NCI-H2081 treated with DMSO at 0.1 percent for 48 hours (cell line): Measurements from ENCODE around the gene LRRC57.

Experiments
- DNase-seq: peaks from one replicate; lab custom pipeline; 2025; lab: John Stamatoyannopoulos, UW

Gene LRRC57

DNA sequence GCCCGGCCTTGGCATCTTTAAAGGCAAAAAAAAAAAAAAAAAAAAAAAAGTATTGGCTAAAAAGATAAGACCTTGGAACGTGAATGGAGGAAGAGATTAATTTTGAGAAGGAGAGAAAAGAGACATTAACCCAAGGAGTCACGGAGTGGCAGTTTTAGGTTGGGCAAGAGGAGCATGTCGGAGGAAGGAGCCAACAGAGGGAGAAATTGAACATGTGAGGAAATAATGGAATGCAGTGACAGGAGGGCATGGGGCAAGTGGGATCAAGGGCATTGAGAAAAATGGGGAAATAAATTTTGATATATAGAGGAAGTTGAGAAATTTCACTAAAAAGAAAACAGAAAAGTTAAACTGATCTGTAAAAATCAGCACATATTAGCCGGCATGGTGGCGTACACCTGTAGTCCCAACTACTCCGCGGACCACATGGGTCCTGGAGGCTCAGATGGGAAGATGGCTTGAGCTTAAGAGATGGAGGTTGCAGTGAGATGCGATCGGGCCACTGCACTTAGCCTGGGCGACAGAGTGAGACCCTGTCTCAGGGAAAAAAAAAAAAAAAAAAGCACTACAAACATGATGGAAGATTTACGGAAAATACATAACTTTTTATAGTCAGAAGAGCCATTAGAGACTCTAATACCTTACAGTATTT, 1.3 kb upstream of the LRRC57 start:
- no peak for DNase-seq

DNA sequence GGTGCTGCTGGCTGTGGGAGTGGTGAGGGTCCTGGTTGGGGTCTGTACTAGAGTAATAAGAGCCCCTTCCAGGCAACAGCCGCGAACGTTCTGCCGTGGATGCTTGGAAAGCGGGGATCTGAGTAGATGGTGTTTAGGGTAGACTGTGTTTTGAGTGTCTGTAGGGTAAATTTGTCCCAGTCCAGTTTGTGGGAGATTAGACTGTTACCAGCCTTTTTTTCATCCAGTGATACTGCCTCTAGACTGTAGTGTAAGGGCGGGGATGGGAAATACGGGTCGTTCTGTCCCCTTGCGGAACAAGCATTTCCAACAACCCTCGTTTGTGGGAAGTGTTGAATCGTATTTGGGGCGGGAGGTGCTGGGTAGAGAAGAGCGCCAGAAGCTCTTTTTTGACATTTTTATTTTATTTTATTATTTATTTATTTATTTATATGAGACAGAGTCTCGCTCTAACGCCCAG, 469 bp upstream of the LRRC57 start:
- no peak for DNase-seq

DNA sequence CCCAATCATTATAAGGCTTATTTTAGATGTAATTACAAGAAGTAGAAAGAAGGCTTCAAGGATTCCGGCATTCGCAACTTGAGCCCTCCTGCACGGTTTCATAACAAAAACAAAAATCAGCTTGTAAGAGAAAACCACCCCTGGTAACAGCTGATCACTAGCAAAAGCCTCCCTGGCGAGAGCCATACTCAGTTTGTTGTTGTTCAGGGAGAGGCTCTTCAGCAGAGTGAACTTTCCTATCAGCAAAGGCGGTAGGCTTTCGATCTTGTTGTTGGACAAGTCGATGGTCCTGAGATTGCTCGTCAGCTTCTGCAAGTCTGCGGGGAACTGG, 710 bp downstream of the LRRC57 start:
- no peak for DNase-seq

DNA sequence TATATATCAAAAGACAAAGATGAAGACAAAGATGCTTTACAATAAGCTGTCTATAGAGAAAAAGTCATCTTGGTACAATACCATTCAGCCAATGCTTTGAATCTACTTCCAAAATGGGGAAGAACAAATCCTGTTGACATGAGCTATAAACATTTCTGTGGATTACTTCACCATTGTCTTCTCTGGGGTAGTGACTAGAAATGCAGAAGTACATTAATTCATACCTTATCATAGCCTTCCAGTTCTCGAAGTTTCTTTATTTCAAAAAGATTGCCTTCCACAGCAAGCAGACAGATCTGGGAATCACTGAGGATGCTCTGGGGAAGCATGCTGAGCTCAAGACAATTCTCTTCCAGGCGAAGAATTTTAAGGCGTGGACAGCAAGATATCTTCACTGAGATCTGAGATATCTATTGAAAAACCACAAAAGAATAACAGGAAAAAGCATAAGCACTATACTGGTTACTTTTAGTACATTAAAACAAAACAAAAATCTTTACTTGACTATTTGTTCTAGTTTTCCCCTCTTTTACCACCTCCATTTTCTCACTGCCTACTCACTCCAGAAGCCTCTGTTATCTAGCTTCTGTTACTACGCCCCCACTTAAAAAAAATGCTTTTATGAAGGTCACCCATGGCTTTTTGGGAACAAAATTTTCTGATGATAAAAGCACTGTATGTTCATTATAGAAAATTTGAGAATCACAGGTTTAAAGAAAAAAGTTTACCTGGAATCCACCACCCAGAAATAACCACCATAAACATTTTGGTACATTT, 3.6 kb downstream of the LRRC57 start:
- DNase-seq = no peak

DNA sequence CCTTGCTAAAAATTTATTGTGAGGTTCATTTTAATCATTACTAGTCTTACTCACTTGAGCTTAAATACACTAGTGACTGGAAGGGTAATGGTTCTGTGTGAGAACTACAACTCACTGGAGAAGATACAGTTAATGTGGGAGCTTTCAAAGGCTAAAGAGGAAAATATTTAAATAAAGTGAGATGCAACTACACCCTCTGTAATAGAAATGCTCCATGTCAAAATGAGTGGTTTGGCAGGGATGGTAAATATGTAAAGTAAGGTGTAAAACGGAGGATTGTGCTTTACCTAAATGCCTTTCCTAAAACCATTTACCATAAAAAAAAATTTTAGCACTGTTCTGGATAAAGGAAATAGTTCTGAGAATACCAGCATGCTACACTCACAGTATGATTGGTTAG, 15.3 kb downstream of the LRRC57 start:
- no peak for DNase-seq

DNA sequence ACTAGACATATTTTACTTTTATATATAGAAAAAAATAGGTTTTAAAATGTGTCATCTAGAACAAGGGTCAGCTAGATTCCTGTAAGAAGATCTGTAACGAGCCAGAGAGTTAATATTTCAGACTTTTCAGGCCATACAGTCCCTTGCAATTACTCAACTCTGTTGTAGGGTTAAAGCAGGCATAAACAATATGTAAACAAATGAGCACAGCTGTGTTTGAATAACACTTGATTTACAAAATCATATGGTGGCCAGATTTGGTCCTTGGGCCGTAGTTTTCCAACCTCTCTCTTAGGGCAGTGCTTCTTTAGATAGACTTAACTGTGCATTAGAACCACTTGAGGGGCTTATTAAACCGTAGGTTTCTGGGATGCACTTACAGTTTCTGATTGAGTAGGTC, 19.6 kb downstream of the LRRC57 start:
- no peak for DNase-seq

DNA sequence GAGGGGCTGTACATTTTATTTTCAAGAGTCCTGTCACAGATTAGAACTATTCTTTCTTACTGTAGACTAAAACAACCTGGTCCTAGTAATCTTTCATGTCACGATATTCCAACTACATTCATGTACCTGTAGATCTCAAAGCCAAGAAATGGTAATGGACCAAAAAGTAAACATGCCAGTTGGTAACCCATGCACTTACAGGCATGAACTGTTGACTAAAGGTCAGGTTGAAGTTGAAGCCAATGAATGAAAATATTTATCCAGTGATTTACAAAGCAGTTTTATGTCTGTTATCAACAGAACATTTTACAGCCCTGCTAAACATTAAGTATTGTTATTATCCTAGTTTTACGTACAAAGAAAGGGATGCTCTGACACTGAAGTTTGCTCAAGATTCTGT, 25.3 kb downstream of the LRRC57 start:
- no peak for DNase-seq

DNA sequence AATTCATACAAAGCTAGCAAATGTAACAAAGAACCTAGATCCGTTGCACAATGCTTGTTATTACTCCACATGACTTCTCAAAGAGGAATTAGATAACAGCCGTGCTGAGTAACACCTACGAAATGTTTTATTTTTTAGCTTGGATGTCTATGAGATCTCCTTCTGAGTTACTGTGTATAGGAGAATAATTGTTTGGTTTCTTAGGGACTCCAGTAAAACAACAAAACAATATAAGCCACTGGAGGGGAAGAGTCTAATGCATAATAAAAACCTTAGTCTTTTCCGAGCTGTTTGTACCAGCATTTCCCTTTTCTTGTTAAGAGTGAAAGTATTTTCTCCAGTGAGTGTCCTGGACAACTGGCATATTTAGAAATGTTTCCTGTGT, 37.6 kb downstream of the LRRC57 start:
- DNase-seq = no peak

DNA sequence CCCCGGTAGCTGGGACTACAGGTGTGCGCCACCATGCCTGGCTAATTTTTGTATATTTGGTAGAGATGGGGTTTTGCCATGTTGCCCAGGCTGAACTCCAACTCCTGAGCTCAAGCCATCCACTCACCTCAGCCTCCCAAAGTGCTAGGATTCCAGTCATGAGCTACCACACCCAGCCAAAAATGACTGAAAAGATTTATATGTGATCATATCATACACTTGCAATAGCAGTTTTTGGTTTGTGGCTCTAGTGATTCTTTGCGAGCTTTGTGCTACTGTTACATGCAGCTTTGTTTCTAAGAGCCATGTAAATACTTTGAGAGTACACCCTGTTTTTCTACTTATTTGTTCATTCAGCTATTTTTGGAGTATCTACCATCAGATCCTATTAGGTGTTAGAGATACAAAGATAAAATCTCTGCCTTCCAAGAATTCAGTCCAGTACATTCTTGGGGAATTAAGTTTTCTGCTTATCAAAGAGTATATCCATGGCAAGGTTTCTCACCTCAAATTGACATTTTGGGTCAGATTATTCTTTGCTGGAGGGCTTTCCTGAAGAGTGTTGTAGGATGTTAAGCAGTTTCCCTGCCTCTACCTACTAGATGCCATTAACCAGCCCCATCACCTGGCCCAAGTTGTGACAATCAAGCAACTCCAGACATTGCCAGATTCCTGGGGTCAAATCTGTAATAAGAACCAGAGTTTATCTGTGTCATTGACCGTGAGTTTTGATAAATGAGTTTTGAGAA, 38.2 kb downstream of the LRRC57 start:
- no peak for DNase-seq

DNA sequence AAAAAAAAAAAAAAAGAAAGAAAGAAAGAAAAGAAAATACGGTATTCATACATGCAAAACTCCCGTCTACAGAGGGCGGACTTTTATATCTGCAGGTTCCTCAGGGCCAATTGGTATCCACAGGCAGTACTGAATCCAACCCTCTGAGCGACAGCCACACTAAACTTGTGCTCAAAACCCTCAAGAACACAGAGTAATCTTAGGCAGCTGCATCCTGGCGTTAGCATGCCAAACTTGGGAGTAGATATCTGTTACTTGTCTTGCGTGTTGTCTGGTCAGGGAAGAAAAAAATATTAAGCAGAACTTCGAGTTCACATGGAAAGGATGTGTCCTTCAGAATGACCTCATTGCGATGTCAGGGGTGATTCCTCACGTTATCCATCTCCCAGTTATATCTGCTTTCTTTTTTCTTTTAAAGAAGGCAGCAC, 40.3 kb downstream of the LRRC57 start:
- no peak for DNase-seq

DNA sequence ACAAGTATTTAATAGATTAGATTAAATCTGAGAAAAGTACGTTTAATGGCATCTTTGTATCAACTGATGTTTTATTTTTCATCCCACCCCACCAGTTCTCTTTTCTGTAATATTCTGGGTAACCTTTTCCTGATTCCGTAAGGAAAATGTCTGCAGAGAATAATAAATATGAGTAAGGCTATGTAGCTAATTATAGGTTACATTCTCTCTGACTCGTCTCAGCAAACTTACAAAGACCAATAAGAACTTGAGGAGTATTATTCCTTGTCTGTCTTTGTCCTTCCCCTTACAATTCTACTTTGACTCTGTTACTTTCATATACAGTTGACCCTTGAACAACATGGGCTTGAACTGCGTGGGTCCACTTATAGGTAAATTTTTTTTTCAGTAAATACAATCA, 41.1 kb downstream of the LRRC57 start:
- no peak for DNase-seq

DNA sequence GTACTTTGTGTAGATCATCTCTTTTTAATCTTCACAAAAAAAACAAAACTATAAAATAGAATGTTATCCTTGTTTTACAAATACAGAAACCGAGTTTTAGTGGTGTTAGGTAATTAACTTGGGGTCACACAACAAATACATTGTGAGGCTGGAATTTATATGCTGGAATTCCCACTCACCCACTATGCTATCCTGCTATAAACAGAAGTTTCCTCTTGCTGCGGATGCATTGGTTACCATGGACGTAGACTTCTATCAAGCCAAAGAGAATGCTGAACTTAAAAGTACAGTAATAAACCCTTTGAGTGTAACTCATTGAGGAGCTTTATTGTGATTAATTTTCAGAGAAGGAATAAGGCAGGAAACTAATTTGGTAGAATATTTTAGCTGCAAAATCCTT, 44.0 kb downstream of the LRRC57 start:
- no peak for DNase-seq

DNA sequence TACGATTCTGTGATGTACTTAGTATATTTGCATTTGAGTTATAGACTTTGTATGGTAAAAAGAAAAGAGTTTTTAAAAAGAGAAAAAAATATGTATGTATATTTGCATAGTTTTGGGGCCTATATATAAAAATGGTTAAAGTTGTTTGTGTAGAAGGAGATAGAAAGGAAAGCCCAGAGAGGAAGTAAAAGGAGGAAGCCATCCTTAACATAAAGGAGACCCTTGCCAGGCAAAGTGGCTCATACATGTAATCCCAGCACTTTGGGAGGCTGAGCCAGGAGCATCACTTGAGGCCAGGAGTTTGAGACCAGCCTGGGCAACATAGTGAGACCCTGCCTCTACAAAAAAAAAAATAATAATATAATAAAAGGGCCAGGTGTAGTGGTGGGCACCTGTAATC, 44.8 kb downstream of the LRRC57 start:
- no peak for DNase-seq

DNA sequence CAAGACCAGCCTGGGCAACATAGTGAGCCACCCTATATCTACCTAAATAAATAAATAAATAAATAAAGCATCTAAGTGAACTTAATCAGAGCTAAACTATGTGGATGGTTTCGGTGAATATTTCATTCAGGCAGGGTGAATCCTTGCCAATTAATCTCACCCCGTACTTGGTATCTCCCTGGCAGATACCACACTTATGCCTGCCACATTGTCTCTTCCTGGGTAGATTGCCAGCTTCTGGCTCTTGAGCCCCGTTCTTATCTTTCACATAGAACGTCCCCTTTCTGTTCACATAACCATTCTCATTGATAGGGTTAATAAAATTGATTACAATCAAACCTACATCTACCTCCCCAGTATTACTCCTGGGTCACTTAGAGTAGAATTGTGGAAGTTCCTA, 46.1 kb downstream of the LRRC57 start:
- no peak for DNase-seq

DNA sequence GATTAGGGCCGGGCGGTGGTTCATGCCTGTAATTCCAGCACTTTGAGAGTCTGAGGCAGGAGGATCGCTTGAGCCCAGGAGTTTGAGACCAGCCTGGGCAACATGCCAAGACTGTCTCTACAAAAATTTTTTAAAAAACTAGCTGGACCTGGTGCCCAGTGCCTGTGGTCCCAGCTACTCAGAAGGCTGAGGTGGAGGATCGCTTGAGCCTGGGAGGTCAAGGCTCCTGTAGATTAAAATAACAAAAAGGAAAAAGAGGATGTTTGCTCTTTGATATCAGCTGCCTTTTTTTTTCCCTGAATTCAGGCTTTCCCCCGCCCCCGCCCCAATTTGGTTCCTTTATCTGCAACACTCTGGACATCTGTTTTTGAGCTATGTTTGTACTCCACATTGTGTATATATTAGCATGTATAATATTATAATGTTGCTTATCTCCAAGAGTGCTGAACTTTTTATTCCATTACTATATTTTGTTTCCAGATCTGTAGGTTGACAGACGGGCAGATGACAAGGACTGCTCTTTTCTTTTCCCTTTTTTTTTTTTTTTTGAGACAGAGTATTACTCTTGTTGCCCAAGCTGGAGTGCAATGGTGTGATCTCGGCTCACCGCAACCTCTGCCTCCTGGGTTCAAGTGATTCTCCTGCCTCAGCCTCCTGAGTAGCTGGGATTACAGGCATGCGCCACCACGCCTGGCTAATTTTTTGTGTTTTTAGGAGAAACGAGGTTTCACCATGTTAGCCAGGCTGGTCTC, 48.6 kb downstream of the LRRC57 start:
- DNase-seq = no peak

DNA sequence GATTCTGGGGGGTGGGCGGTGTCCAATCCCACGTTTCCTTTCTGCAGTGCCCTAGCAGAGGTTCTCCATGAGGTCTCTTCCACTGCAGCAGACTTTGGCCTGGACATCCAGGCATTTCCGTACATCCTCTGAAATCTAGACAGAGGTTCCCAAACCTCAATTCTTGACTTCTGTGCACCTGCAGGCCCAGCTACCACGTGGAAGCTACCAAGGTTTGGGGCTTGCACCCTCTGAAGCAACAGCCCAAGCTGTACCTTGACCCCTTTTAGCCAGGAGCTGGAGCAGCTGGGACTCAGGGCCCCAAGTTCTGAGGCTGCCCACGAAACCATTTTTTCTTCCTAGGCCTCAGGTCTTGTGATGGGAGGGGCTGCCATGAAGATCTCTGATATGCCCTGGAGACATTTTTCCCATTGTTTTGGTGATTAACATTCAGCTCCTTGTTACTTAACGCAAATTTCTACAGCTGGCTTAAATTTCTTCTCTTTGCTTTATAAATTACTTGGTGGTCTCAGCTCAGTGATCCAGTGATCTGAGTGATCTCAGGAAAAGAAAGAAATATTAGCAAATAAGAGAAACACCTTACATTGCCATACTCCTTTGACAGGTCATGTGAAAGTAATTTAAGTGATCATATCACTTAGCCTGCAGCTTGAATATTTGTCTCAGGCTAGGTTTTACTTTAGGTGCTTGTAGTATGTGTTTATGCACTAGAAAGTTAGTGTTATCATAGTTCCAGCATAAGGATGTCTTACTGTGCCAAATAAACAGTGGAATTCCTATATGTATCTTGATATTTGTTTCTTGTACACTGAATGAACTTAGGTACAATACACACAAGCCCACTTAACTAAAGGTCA, 50.2 kb downstream of the LRRC57 start:
- no peak for DNase-seq

DNA sequence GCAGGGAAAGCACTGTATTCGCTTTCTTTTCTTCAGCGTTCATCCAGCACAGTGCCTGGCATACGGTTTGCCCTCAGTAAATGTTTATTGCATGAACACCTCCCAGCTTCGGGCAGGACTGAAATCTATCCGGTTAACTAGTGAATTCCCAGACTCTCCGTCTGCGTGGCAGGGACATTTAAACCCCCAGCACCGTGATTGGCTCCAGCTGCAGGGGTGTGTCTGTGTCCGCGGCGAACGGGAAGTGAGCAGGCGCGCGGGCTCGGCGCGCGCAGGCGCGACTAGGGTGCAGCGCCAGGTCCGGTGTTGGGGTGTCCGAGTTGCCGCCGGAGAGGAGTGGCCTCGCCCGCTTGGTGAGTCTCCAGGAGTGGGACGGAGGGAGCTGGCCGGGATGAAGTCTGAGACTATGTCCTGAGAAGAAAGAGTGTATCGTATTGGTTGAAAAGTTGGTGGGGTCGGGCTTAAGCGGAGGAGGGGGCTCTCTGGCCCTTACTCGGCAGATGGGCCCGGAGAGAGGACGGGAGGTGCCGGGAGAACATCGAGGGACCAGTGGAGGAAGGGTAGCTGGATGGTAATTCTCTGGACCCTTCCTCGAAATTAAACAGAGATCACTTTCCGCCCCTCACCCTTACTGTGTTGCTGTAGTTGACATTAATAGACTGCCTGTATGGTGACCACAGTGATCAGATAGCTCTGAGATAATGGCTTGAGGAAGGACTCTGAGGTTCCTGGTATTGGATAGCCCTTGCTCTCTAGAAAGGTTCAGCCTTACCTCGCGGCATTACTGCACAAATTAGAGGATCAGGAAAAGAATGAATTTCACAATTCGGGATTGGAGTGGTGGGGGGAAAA, 53.0 kb downstream of the LRRC57 start, which contains the start of gene SNAP23:
TSS of gene SNAP23 (plus strand) at position 274 of the 852 bp plus-strand sequence. CDS start 16,213 bp downstream, outside the sequence.
- DNase-seq = peak; percentile 4

DNA sequence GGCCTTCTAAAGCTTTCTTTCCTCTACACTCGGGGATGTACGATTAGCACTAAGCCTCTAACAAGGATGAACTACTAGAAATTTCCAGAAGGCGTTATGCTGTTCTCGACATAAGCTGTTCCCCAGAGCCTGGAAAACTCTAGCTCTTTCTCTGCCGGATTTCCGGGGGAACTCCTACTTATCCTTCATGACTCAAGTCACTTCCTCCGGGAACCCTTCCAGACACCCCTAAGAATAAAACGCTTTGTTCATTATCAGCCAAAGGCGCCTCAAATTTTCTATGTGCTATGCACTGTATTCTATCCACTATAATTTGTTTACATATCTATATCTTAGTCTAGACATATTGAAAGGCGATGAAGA, 53.6 kb downstream of the LRRC57 start:
- no peak for DNase-seq

DNA sequence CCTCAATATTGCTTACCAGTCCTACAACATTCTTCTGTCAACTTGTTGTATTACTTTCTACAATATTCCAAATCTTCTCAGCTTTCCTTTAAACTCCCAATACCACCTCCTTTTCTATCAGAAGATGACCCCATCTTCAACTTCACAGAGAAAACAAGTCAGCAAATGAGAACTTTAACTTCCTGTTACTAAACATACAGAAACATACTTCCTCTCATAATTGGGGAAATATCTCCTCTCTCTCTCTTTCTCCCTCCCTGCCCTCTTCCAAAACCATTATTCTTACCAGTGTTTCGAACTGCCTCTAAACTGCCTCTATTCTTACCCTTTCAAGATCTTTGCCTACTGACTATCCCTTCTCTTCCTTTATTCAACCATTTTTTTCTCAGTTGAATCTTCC, 54.9 kb downstream of the LRRC57 start:
- no peak for DNase-seq

DNA sequence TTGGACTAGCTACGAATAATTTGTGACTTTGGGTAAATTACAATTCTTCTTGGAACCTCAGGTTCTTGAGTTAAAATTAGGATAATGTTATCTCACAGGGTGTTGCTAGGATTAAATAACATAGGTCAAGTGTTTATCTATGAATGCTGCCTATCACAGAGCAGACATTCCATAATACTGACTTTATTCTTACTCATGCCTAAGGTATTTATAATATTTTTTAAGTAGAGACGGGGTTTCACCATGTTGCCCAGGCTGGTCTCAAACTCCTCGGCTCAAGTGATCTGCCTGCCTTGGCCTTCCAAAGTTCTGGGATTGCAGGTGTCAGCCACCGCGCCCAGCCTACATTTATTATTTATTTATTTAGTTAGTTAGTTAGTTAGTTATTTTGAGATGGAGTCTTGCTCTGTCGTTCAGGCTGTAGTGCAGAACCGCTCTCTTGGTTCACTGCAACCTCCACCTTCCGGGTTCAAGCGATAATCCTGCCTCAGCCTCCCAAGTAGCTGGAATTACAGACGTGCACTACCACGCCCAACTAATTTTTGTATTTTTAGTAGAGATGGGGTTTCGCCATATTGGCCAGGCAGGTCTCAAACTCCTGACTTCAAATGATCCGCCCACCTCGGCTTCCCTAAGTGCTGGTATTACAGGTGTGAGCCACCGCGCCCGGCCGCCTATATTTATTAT, 56.9 kb downstream of the LRRC57 start:
- no peak for DNase-seq
